Tongue (tissue), 2 donors: Measurements from ENCODE around the gene MGARP. TPM values are rescaled to one million over a fixed set of nuclear protein-coding genes. Genes with fewer than 3 reads are reported as not detected.
A peak's percentile ranks its signal among the peaks of the same experiment; 100 is the strongest.
"Not testable (repeated sequence)": the region's sequence is repeated elsewhere in the genome, so short reads cannot be mapped to it uniquely, and the experiment has no call there.

ENCODE experiments used
- DNase-seq: peaks from one replicate; pipeline ENCODE4 v3.0.0-alpha.2; 2015
- total RNA-seq: library from RNA; depleted of rRNA; stranded (reverse); fragments of >200 nt; gene quantifications from one replicate; pipeline ENCODE4 v1.2.3, GENCODE V29; 2014

MGARP gene
- total RNA-seq, 1 donor from 2014 or later, result not detected

DNA sequence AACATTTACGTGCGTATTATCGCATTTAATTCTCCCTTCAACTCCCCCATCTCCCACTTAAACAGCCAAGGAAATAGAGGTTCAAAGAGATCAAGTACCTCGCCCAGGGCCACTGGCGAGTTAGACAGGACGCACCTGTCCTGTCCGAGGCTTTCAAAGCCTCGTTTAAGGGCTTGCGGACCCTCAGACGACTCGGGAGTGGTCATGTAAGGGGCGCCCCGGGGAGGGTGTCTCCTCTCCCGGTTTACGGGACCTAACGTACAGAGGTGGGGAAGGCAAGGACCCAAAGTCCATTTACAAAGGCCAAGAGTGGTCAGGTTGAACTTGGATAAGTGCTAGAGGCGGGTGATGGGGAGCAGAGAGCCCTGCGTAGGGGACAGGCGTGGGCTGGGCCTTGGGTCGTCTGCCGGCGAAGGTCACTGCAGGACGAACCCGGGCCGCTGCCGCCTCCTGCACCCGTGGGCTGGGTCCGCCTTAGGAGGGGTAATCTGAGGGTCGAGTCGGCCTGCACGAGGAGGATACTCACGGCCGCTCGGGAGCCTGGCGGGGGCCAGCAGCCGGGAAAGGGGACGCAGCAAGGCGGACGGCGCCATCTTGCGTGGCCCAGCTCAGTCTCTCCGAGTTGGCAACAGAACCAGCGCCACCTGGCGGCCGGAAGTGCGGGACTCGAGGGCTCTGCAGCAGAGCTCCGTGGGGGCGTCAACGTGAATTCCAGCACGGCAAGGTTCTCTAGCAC, 15.3 kb upstream of the MGARP start:
- DNase-seq, result peak; percentile 98

- DNase-seq, result no peak
Measured at GRCh38 chr4:139286186-139286698, 6.2 kb upstream of the MGARP start.

- DNase-seq, result no peak
Measured at GRCh38 chr4:139282721-139283075, 2.7 kb upstream of the MGARP start.

GRCh38 chr4:139282065-139282720, 2.2 kb upstream of the MGARP start:
- no peak for DNase-seq

- DNase-seq, result peak; percentile 24
Measured at GRCh38 chr4:139278912-139279759, 889 bp downstream of the MGARP start.

DNA sequence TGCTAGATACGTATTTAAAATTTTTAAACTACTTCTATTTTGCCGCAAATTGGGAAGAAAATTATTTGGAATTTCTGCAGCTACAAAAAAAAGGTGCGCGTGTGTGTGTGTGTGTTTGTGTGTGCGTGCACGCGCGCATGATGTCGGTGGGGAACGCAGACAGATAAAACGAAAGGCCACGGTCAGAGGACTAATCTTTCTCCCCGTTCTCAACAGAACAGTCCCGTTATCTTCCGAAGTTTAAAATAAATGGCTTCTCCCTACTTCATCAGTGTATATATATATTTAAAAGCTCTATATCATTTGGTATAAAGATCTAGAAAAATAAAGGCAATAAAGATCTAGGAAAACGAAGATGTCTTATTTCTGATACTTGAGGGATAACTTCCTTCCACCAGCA, 1.5 kb downstream of the MGARP start:
- DNase-seq, result no peak

- no peak for DNase-seq
Measured at GRCh38 chr4:139275281-139275735, 4.7 kb downstream of the MGARP start.

GRCh38 chr4:139274790-139275189, 5.2 kb downstream of the MGARP start:
- DNase-seq, result no peak

DNA sequence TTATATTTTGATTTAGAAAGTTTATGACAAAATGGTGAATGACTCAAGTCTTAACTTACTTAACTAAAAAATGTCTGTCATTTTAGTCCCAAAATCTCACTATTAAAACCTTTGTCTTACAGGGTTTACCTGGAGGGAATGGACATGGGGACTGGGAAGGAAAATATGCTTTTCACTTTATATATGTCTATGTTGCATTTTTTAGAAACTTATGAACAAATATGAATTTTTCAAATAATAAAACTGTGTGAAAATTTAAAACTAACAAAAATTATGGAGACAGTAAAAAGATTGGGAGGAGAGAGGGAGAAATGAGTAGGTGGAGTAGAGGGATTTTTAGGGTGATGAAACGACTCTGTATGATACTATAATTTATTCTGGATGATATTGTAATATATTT, 6.2 kb downstream of the MGARP start:
- DNase-seq, result no peak

DNA sequence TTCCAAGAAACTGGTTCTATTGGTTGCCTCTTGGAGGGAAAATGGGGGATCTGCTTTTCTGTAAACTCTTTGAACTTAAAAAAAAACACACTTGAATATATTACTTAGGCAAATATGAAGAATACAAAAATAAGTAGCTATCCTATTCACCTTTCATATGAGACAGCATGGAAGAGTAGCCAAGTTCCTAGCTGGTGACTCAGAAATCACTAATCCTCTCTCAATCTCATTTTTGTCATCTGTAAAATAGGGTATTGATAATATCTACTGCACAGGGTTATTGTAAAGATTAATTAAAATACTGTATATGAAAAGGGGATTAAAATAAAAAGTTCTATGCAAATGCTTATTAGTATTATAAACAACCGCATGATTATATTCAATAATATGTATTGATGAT, 12.7 kb downstream of the MGARP start:
- no peak for DNase-seq

DNA sequence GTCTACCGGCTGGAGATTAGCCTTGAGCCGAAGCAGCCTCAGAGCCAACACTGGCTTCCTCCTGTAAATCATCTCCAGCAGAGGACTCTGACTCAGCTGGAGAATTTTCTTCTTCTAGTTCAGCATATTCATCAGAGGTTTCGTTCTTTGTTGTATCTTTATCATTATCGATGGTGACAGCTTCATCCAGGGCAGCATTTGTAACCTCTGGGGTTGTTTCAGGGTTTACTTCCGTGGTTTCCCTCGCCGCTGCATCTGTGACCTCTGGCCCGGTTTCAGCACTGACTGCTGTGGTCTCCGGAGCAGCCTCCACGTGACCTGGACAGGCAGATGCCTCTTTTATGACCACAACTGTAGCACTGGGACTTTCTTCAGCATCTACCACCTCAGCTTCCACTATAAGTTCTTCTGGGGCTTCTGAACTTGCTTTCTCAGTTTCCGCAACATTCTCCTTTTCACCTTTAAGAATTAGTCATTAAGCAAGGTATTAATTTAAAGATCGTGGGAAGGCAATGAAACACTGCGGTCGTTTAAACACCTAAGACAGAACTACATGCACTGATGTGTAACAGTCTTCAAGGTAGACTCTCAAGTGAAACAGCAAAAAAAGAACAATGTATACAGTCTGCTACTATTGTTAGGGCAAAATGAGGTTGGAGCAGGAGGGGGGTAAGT, 13.3 kb downstream of the MGARP start:
- peak; percentile 44 for DNase-seq

DNA sequence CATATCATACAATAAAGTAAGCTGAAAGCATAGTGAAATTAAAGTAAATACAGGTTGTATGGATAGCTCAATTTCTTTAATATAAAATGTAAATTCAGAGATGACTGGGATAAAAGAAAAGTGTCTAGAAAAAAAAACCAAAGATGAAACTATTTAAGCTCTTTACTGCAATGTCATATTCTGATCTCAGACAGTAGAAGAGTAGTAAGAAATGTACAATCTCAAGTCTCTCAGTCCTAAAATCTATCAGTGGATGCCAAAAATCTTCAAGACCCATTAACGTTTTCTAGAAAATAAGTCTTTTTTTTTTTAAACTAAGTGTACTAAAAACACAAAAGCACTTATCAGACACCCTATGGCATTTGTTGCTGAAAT, 13.8 kb downstream of the MGARP start:
- DNase-seq, result no peak

DNA sequence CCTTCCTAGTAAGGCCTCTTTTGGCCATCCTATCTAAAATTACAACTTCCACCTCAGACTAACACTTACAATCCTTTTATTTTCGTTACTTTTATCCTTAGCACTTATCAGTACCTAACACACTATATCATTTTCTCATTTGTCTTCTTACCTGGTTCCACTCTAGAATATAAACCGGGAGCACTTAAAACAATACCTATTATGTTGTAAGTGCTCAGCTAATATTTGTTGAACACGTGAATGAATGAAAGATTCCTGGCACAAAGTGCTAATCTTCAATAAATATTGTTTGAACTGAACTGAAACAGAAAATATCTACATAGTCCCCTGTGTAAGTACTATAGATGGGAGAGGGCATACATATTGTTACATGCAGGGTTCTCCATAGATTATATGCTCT, 14.4 kb downstream of the MGARP start:
- no peak for DNase-seq

DNA sequence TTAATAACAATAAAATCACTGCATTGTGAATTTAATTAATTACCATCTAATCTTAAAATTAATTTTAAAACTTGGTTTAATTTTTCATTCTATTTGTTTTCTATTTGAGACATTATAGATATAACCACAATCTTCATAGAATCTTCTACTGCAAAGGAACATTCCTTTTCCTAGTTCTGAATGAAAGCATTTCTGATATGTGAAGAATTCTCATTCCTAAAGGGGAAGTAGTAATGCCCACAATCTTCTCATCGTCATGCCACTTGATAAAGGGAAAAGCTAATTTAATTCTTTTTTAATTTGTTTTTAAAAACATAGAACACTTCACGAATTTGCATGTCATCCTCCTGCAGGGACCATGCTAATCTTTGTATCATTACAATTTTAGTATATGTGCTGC, 23.7 kb downstream of the MGARP start:
- DNase-seq, result no peak

DNA sequence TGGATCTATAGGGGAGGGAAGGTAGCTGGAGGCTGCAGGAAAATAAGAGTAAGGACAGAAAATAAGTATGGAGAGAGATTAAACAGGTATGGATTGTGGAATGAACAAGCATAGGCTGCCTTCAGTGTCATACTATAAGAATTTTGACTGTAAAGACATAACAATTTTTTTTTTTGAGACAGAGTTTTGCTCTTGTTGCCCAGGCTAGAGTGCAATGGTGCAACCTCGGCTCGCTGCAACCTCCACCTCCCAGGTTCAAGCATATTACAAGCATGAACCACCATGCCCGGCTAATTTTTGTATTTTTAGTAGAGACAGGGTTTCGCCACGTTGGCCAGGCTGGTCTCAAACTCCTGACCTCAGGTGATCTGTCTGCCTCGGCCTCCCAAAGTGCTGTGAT, 24.4 kb downstream of the MGARP start:
- not testable (repeated sequence) for DNase-seq

GRCh38 chr4:139253713-139254112, 26.3 kb downstream of the MGARP start:
- DNase-seq, result no peak

DNA sequence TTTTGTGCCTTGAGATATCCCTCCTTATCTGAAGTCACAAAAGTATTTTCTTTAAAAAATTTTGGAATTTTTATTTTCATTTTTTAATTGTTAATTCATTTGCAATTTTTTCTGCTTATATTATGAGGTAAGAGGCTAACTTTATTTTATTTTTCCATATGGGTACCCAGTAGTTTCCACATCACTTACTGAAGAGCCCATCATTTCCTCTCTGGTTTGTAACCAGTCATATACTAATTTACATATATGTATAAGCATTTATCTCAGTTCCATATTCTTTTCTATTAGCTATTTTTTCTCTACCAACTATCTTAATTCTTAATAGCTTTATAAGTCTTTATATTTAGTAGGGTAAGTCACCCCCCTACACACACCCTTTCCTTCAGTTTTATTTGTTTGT, 27.0 kb downstream of the MGARP start:
- no peak for DNase-seq

DNA sequence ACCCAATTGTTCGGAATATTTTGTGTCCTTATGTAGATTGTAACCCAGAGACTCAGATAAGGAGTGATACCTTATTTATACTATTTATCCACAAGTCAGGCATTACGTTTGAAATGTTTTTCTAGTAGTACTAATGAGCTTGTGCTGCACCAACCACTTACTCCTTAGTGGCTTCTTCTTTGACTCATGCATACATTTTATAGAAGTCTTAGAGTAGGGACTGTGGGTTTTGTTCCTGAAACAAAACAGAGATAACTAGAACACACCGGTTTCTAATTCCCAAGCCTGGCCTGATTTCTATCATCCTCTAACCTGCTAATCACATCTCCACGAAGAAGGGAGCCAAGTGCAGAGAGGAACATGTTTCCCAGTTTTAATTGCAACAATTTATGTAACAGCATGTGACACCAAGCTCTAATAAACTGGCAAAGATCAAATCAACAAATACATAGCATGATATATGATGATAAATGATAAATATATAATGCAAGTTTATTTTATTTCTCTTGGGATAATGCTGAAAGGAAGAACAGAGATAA, 32.3 kb downstream of the MGARP start:
- no peak for DNase-seq

GRCh38 chr4:139247241-139247640, 32.8 kb downstream of the MGARP start:
- DNase-seq, result no peak

GRCh38 chr4:139246166-139246565, 33.9 kb downstream of the MGARP start:
- peak; percentile 58 for DNase-seq

DNA sequence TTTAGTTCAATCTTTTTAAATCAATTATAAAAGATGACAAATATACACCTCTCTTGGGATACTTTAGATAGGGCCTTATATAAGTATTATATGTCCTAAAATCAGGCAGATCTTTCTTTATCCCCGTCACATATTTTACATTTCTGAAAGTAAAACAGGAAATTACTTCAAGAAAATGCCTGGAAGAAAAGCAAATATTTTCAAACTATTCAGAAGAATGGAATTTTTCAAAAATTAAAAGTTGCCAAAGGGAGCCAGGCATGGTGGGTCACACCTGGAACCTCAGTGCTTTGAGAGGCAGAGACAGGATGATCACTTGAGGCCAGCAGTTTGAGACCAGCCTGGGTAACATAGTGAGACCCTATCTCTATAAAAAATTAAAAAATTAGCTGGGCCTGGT, 34.4 kb downstream of the MGARP start:
- no peak for DNase-seq
